ENCODE data around the gene WWC1.

The WWC1 gene

DNA sequence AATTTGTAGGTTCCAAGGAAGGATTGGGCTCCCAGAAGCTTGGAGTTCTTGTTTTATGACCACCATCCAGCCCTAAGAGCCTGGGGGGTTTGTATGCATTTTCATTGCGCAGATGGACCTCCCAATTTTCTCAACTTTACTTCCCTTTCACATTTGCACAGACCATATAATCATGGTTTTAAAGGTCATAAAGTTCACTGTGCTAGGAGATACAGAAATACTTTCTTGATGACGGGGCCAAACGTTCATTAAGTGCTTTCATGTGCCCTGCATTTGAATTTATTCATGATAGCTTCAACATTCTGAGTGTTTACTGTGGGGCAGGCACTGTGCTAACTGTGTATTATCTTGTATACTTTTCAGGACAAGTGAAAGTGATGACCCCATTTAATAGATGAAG lies 51.5 kb downstream of the WWC1 start:
- H3K4me3 ChIP-seq (ENCODE audit: low read depth, low read length) = no peak overlapping the region
- TF ChIP-seq CTCF (IDR thresholded peaks at IDR 0.05; ENCODE audit: borderline replicate concordance, insufficient read depth, low read depth, low read length) = no peak

DNA sequence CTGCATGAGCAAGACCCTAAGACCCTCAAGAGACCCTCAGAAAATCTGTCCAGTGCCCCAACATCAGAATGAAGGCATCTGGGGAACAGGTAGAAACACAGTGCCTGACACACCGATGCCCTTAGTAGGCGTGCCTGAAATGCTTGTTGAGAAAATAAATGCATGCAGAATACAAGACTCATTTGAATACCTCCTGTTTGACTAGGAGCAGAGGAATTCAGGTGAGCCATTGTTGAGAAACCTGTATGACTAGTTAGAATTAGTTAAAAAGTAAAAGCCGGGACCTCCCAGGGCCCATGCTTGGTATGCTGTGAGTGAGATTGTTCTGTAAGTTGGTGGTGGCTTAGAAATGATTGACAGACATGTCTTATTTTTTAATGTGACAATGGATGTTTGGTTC lies 55.0 kb downstream of the WWC1 start:
- no peak for TF ChIP-seq CTCF (IDR thresholded peaks at IDR 0.05; ENCODE audit: borderline replicate concordance, insufficient read depth, low read depth, low read length)
- no peak overlapping the region for H3K4me3 ChIP-seq (ENCODE audit: low read depth, low read length)

DNA sequence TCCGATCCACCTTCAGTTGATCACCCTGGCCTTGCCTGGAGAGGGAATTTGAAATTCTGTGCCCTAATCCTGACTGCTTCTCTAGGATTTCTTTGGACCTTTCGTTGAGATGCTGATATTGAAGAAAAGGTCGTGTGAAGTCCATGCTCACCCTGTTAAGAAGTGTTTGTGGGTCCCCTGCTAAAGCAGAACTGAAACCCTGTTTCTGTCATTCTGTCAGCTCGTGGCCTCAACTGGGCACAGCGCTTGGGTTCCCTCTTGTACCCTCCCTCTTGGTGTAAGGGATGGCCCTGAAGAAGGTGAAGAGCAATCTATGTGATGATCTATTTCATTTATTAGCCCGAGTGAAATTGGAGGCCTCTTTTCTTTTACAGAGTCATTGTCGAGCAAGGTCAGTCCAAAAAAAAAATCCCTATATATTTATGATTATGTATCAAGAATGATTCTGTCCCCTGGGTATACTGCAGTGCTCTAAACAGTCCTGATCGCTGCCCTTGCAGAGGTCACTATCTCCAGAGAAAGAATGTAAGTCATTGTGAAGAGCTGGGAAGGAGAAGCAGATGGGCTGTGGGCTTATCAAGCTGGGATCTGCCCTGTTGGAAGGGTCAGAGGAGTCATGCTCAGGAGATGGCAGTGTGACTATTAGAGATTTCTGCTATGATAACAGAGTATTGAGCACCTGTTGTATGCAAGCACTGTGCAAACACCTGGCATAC lies 56.1 kb downstream of the WWC1 start:
- H3K4me3 ChIP-seq (ENCODE audit: low read depth, low read length) = no peak overlapping the region
- TF ChIP-seq CTCF (IDR thresholded peaks at IDR 0.05; ENCODE audit: borderline replicate concordance, insufficient read depth, low read depth, low read length) = no peak

DNA sequence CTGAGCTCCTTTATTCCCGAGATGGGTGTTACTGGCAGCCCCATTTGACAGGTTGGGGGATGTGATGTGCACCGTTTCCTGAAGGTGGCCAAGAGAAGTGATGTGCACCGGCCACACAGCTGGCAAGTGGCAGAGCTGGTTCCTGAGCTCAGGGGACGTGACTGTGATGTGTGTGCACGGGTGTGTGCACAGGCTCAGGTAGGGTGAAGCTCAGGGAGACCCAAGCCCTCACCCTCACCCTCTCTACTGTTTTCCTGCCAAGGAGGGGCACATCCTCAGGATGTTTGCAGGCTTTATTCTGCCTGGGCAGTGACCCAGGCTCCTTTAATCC lies 56.6 kb downstream of the WWC1 start:
- TF ChIP-seq CTCF (IDR thresholded peaks at IDR 0.05; ENCODE audit: borderline replicate concordance, insufficient read depth, low read depth, low read length) = no peak
- H3K4me3 ChIP-seq (ENCODE audit: low read depth, low read length) = no peak overlapping the region

DNA sequence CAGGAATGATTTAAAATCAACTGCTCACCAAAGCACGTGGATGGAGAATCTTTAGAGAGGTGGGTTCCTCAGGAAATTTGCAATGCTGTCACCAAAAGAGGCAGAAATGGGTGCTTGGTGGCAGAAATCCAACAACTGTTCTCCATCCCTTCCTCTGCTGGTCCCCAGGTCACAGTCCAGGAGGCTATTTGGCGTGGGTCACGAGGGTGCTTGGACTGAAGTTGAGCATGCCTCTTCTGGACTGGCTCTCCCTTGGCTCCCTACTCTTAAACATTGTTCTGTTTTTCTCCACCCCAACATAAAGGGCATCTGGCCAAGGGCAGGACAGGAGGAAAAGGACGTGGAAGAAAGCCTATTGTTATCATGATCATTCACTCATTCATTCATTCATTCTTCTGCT lies 58.9 kb downstream of the WWC1 start:
- H3K4me3 ChIP-seq (ENCODE audit: low read depth, low read length) = no peak overlapping the region
- TF ChIP-seq CTCF (IDR thresholded peaks at IDR 0.05; ENCODE audit: borderline replicate concordance, insufficient read depth, low read depth, low read length) = no peak

DNA sequence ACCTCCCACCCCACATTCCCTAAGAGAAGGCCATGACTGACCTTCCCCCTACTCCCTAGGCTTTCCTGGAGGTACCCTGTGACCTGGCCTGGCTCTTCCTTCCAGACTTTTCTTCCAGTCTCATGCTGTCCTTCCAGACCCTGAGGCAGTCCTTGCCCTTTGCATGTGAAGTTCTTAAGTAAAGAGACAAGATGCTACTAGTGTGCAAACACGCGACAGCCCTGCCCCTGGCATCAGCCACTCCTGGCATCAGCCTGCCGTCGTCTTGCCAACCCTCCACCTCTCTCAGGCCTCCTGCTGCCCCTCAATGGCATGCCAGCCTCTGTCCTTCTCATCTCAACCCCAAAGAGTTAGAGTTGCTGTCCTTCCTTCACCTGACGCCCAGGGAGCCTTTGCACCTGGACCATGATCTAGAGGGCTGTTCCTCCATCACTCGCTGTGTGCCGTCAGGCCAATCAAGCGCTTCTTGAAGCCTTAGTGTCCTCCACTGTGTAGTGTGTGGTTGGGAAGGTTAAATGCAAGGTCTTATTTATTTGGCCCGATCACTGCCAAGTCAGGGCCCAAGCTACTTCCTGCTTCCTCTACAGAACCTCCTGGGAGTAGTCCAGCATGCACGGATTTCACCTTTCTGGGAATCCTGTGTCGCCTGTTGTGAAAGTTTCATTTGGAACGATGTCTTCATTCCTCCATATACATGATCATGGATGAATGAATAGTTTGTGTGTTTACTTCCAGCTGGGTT lies 61.9 kb downstream of the WWC1 start:
- TF ChIP-seq CTCF (IDR thresholded peaks at IDR 0.05; ENCODE audit: borderline replicate concordance, insufficient read depth, low read depth, low read length) = no peak
- H3K4me3 ChIP-seq (ENCODE audit: low read depth, low read length) = no peak overlapping the region

DNA sequence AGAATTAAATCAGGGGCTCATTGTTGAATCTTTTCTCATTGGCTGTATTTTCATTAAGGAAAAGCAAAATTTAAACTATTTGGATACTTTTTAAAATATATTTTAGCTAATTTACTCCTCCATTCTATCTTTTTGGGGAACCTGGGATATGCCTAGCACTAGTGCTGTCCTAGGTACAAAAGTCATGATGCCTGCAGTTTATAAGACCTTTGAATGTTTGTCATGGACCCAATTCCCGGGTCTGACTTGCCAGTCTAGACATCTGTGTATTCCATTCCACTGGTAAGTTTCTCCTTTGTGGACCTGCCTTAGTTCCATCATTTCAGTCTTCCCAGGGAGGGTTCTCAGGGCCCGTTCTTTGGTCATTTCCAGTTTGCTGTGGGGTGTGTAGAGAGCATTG lies 63.0 kb downstream of the WWC1 start:
- no peak for TF ChIP-seq CTCF (IDR thresholded peaks at IDR 0.05; ENCODE audit: borderline replicate concordance, insufficient read depth, low read depth, low read length)
- H3K4me3 ChIP-seq (ENCODE audit: low read depth, low read length) = no peak overlapping the region
